Mesendoderm (in vitro differentiated cells): Measurements from ENCODE around the gene DENND1A.

Experiments
- DNase-seq: peaks from one replicate; pipeline ENCODE4 v3.0.0; 2013
- H2AK5ac ChIP-seq: 2 replicates; pipeline ENCODE4 v1.6.1; 2013; ENCODE audit warnings: low read length, inconsistent platforms
- H2BK120ac ChIP-seq: 2 replicates; pipeline ENCODE4 v1.6.1; 2013; ENCODE audit warnings: low read depth, mild to moderate bottlenecking, low read length, moderate library complexity, mixed read lengths
- H2BK15ac ChIP-seq: replicated peaks from 2 replicates; pipeline ENCODE4 v1.6.1; 2013; ENCODE audit warnings: low read depth, mild to moderate bottlenecking, moderate library complexity
- H2BK5ac ChIP-seq: 2 replicates; pipeline ENCODE4 v1.6.1; 2013; ENCODE audit warnings: low read length, inconsistent platforms
- H3K18ac ChIP-seq: 2 replicates; pipeline ENCODE4 v1.6.1; 2013; ENCODE audit warnings: mild to moderate bottlenecking, low read length, mixed read lengths
- H3K23ac ChIP-seq: one replicate; pipeline ENCODE4 v1.6.1; 2013; ENCODE audit warnings: low read length
- H3K27ac ChIP-seq: 2 replicates; pipeline ENCODE4 v1.5.1; 2013; ENCODE audit warnings: low read depth, mild to moderate bottlenecking, inconsistent platforms, low read length, moderate library complexity
- H3K27me3 ChIP-seq: 2 replicates; pipeline ENCODE4 v1.6.1; 2013; ENCODE audit warnings: low read length, control low read depth, mild to moderate bottlenecking, inconsistent platforms; ENCODE audit not compliant: insufficient read depth, poor library complexity
- H3K36me3 ChIP-seq: 2 replicates; pipeline ENCODE4 v1.6.1; 2013; ENCODE audit warnings: low read length, inconsistent platforms; ENCODE audit not compliant: control insufficient read depth, insufficient read depth
- H3K4ac ChIP-seq: one replicate; pipeline ENCODE4 v1.6.1; 2013; ENCODE audit warnings: low read depth, mild to moderate bottlenecking, low read length, moderate library complexity
- H3K4me1 ChIP-seq: 2 replicates; pipeline ENCODE4 v1.6.1; 2013; ENCODE audit warnings: low read depth, low read length, inconsistent platforms; ENCODE audit not compliant: control insufficient read depth
- H3K4me2 ChIP-seq: 2 replicates; pipeline ENCODE4 v1.6.1; 2013; ENCODE audit warnings: low read length
- H3K4me3 ChIP-seq: 2 replicates; pipeline ENCODE4 v1.5.1; 2013; ENCODE audit warnings: mild to moderate bottlenecking, low read length
- H3K56ac ChIP-seq: one replicate; pipeline ENCODE4 v1.6.1; 2013; ENCODE audit warnings: low read length
- H3K79me1 ChIP-seq: 2 replicates; pipeline ENCODE4 v1.6.1; 2013; ENCODE audit warnings: low read length, inconsistent platforms
- H3K79me2 ChIP-seq: 2 replicates; pipeline ENCODE4 v1.6.1; 2013; ENCODE audit warnings: mild to moderate bottlenecking, low read length; ENCODE audit not compliant: control insufficient read depth, insufficient read depth
- H3K9ac ChIP-seq: 2 replicates; pipeline ENCODE4 v1.6.1; 2013; ENCODE audit warnings: low read length, inconsistent platforms
- H4K5ac ChIP-seq: one replicate; pipeline ENCODE4 v1.6.1; 2013; ENCODE audit warnings: low read length
- H4K8ac ChIP-seq: one replicate; pipeline ENCODE4 v1.6.1; 2013; ENCODE audit warnings: low read depth, mild to moderate bottlenecking, control low read depth, low read length, moderate library complexity
- WGBS: extraction: QIAGEN DNeasy Blood & Tissue Kit; methylation state at CpG from one replicate; pipeline ENCODE4 v1.1.7; 2013; ENCODE audit warnings: low lambda C conversion rate, missing lambda C conversion rate; ENCODE audit not compliant: insufficient coverage; ENCODE audit errors: extremely low coverage; 5-methylcytosine and 5-hydroxymethylcytosine counted together

The DENND1A gene

GRCh38 chr9:123349691-123350480 lies 580.0 kb downstream of the DENND1A start:
- WGBS = no CpG with 5 or more reads among the region's 16 CpGs
- Histone ChIP-seq H2BK15ac (no peak overlapping the region), H3K18ac (no peak overlapping the region), H3K27me3 (no peaks in the 10 kb centered on the region), H3K4me1 (no peaks in the 10 kb centered on the region), H4K8ac (no peak overlapping the region), H3K79me2 (no peaks in the 10 kb centered on the region), H3K36me3 (no peaks in the 10 kb centered on the region), H3K9ac (no peak overlapping the region), H3K79me1 (no peaks in the 10 kb centered on the region), H3K56ac (peak overlapping the region; percentile 70), H3K27ac (no peak overlapping the region), H3K4me2 (peak overlapping the region; percentile 46), H3K4ac (no peak overlapping the region), H2BK120ac (no peak overlapping the region), H3K23ac (no peak overlapping the region), H2BK5ac (no peak overlapping the region), H3K4me3 (no peak overlapping the region), H2AK5ac (no peak overlapping the region), H4K5ac (no peak overlapping the region)
- DNase-seq = peak; percentile 86

GRCh38 chr9:123349033-123349432 lies 580.9 kb downstream of the DENND1A start:
- H3K79me2 ChIP-seq = no peaks in the 10 kb centered on the region
- no peak overlapping the region for H3K27ac ChIP-seq
- WGBS = no CpG with 5 or more reads among the region's 3 CpGs
- H2BK5ac ChIP-seq = no peak overlapping the region
- no peak overlapping the region for H2BK120ac ChIP-seq
- H2BK15ac ChIP-seq = no peak overlapping the region
- H3K27me3 ChIP-seq = no peaks in the 10 kb centered on the region
- H3K4me2 ChIP-seq = no peak overlapping the region
- no peak overlapping the region for H3K23ac ChIP-seq
- H3K56ac ChIP-seq = no peak overlapping the region
- H3K36me3 ChIP-seq = no peaks in the 10 kb centered on the region
- no peak overlapping the region for H3K4ac ChIP-seq
- H3K4me3 ChIP-seq = no peak overlapping the region
- H3K9ac ChIP-seq = no peak overlapping the region
- H3K79me1 ChIP-seq = no peaks in the 10 kb centered on the region
- H3K4me1 ChIP-seq = no peaks in the 10 kb centered on the region
- no peak for DNase-seq
- no peak overlapping the region for H3K18ac ChIP-seq
- H4K8ac ChIP-seq = no peak overlapping the region
- no peak overlapping the region for H4K5ac ChIP-seq
- H2AK5ac ChIP-seq = no peak overlapping the region

GRCh38 chr9:123348317-123348992 lies 581.5 kb downstream of the DENND1A start:
- Histone ChIP-seq H3K4me2 (no peak overlapping the region), H3K27me3 (no peaks in the 10 kb centered on the region), H3K79me1 (no peaks in the 10 kb centered on the region), H2BK120ac (no peak overlapping the region), H3K36me3 (no peaks in the 10 kb centered on the region), H3K9ac (no peak overlapping the region), H3K4me3 (no peak overlapping the region), H2BK5ac (no peak overlapping the region), H3K18ac (no peak overlapping the region), H2BK15ac (no peak overlapping the region), H3K4me1 (no peaks in the 10 kb centered on the region), H4K5ac (no peak overlapping the region), H3K56ac (no peak overlapping the region), H3K27ac (no peak overlapping the region), H2AK5ac (no peak overlapping the region), H3K23ac (no peak overlapping the region), H3K79me2 (no peaks in the 10 kb centered on the region), H4K8ac (no peak overlapping the region), H3K4ac (no peak overlapping the region)
- no peak for DNase-seq
- no CpG with 5 or more reads among the region's 9 CpGs for WGBS

DNA sequence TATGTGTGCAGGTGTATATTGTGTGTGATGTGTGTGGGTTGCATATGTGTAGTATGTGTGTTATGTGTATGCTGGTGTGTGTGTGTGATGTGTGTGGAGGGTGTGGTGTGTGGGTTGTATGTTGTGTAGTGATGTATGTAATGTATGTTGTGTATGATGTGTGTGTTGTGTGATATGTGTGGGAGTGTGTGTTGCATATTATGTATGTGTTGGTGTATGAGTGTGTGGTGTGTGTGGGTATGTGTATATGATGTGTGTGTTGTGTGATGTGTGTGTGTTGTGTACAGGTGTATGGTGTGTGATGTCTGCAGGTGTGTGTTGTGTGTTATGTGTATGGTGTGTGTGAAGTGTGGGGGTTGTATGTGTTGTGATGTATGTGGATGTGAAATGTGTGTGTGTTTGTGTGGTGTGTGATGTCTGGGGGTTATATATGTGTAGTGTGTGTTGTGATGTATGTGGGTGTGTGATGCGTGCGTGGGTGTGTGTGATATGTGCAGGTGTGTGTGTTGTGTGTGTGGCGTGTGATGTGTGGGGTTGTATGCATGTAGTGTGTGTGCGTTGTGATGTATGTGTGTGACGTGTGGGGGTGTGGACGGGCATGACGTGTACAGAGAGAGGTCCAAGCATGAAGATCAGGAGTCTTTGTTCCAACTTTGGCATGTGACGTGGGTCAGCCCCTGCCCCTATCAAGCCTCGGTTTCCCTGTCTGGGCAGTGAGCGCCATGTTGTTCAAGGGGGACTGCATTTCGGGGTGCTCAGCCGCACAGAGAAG lies 582.5 kb downstream of the DENND1A start:
- H3K23ac ChIP-seq = no peak overlapping the region
- no peak for DNase-seq
- H3K27me3 ChIP-seq = no peaks in the 10 kb centered on the region
- H3K56ac ChIP-seq = no peak overlapping the region
- no peaks in the 10 kb centered on the region for H3K4me1 ChIP-seq
- H2BK15ac ChIP-seq = no peak overlapping the region
- no peak overlapping the region for H2BK120ac ChIP-seq
- H3K4me3 ChIP-seq = no peak overlapping the region
- no peaks in the 10 kb centered on the region for H3K79me1 ChIP-seq
- no peak overlapping the region for H2AK5ac ChIP-seq
- no peak overlapping the region for H3K4me2 ChIP-seq
- H4K8ac ChIP-seq = no peak overlapping the region
- WGBS = 100% methylated on average over 5 of the region's 12 CpGs
- H4K5ac ChIP-seq = no peak overlapping the region
- H3K27ac ChIP-seq = no peak overlapping the region
- H3K9ac ChIP-seq = no peak overlapping the region
- H3K79me2 ChIP-seq = no peaks in the 10 kb centered on the region
- no peak overlapping the region for H3K4ac ChIP-seq
- H3K18ac ChIP-seq = no peak overlapping the region
- H2BK5ac ChIP-seq = no peak overlapping the region
- no peaks in the 10 kb centered on the region for H3K36me3 ChIP-seq

GRCh38 chr9:123346826-123347225 lies 583.1 kb downstream of the DENND1A start:
- H3K9ac ChIP-seq = no peak overlapping the region
- H3K27me3 ChIP-seq = no peaks in the 10 kb centered on the region
- no peaks in the 10 kb centered on the region for H3K36me3 ChIP-seq
- no peak overlapping the region for H3K4me2 ChIP-seq
- H2AK5ac ChIP-seq = no peak overlapping the region
- WGBS = 100% methylated on average over 1 of the region's 3 CpGs
- no peak overlapping the region for H2BK15ac ChIP-seq
- no peak overlapping the region for H3K18ac ChIP-seq
- no peak overlapping the region for H3K23ac ChIP-seq
- no peaks in the 10 kb centered on the region for H3K4me1 ChIP-seq
- H3K27ac ChIP-seq = no peak overlapping the region
- H4K5ac ChIP-seq = no peak overlapping the region
- H3K56ac ChIP-seq = no peak overlapping the region
- no peak overlapping the region for H3K4me3 ChIP-seq
- no peaks in the 10 kb centered on the region for H3K79me2 ChIP-seq
- no peaks in the 10 kb centered on the region for H3K79me1 ChIP-seq
- H3K4ac ChIP-seq = no peak overlapping the region
- no peak for DNase-seq
- H2BK120ac ChIP-seq = no peak overlapping the region
- H2BK5ac ChIP-seq = no peak overlapping the region
- H4K8ac ChIP-seq = no peak overlapping the region
